H9 (cell line): ENCODE data around the gene SLC16A3. TPM values are rescaled to one million over a fixed set of nuclear protein-coding genes. Genes with fewer than 3 reads are reported as not detected.

Experiments
- DNase-seq: peaks from one replicate; pipeline ENCODE4 v3.0.0-alpha.2; 2017
- H2AFZ ChIP-seq: one replicate; pipeline ENCODE4 v1.6.1; 2013; ENCODE audit warnings: mild to moderate bottlenecking, low read length, control low read depth, moderate library complexity
- H2AK5ac ChIP-seq: 2 replicates; pipeline ENCODE4 v1.6.1; 2013; ENCODE audit warnings: low read length, control low read depth, mixed read lengths; ENCODE audit not compliant: insufficient read length
- H2BK120ac ChIP-seq: one replicate; pipeline ENCODE4 v1.6.1; 2013; ENCODE audit warnings: low read depth, mild to moderate bottlenecking, low read length, control low read depth, inconsistent platforms; ENCODE audit not compliant: poor library complexity, severe bottlenecking
- H2BK12ac ChIP-seq: 2 replicates; pipeline ENCODE4 v1.6.1; 2013; ENCODE audit warnings: low read length, control low read depth, mixed read lengths, low read depth; ENCODE audit not compliant: insufficient read length
- H2BK15ac ChIP-seq: 2 replicates; pipeline ENCODE4 v1.6.1; 2013; ENCODE audit warnings: low read depth, low read length, control low read depth
- H2BK20ac ChIP-seq: one replicate; pipeline ENCODE4 v1.6.1; 2013; ENCODE audit warnings: low read depth, mild to moderate bottlenecking, low read length, control low read depth, inconsistent platforms; ENCODE audit not compliant: poor library complexity, severe bottlenecking
- H2BK5ac ChIP-seq: 2 replicates; pipeline ENCODE4 v1.6.1; 2013; ENCODE audit warnings: low read length, control low read depth, mixed read lengths; ENCODE audit not compliant: insufficient read length
- H3K14ac ChIP-seq: 2 replicates; pipeline ENCODE4 v1.6.1; 2013; ENCODE audit warnings: low read length, control low read depth; ENCODE audit not compliant: insufficient read depth
- H3K18ac ChIP-seq: 2 replicates; pipeline ENCODE4 v1.6.1; 2013; ENCODE audit warnings: low read depth, mild to moderate bottlenecking, mixed read lengths, low read length, control low read depth; ENCODE audit not compliant: insufficient read length
- H3K23ac ChIP-seq: 2 replicates; pipeline ENCODE4 v1.6.1; 2013; ENCODE audit warnings: low read length, control low read depth, mixed read lengths, low read depth; ENCODE audit not compliant: insufficient read length
- H3K23me2 ChIP-seq: 2 replicates; pipeline ENCODE4 v1.6.1; 2013; ENCODE audit warnings: low read depth, mild to moderate bottlenecking, mixed read lengths, low read length, control low read depth; ENCODE audit not compliant: insufficient read length, poor library complexity, severe bottlenecking
- H3K27ac ChIP-seq: 2 replicates; pipeline ENCODE4 v1.5.1; 2013; ENCODE audit warnings: low read length, control low read depth, mixed read lengths, low read depth; ENCODE audit not compliant: insufficient read length
- H3K27me3 ChIP-seq: 2 replicates; pipeline ENCODE4 v1.6.1; 2013; ENCODE audit warnings: low read length, control low read depth, inconsistent platforms; ENCODE audit not compliant: insufficient read depth
- H3K4ac ChIP-seq: 2 replicates; pipeline ENCODE4 v1.6.1; 2013; ENCODE audit warnings: low read depth, mild to moderate bottlenecking, control low read depth, inconsistent platforms, low read length, moderate library complexity
- H3K4me1 ChIP-seq: 2 replicates; pipeline ENCODE4 v1.6.1; 2013; ENCODE audit warnings: low read length, control low read depth, inconsistent platforms; ENCODE audit not compliant: insufficient read depth
- H3K4me2 ChIP-seq: 2 replicates; pipeline ENCODE4 v1.6.1; 2013; ENCODE audit warnings: low read length, control low read depth, mixed read lengths; ENCODE audit not compliant: insufficient read length, insufficient read depth
- H3K56ac ChIP-seq: 2 replicates; pipeline ENCODE4 v1.6.1; 2013; ENCODE audit warnings: low read depth, mild to moderate bottlenecking, mixed read lengths, low read length, control low read depth; ENCODE audit not compliant: insufficient read length
- H3K79me1 ChIP-seq: 2 replicates; pipeline ENCODE4 v1.6.1; 2013; ENCODE audit warnings: low read depth, mild to moderate bottlenecking, moderate library complexity, low read length, control low read depth, inconsistent platforms; ENCODE audit not compliant: insufficient read depth, poor library complexity, severe bottlenecking
- H3K79me2 ChIP-seq: 2 replicates; pipeline ENCODE4 v1.6.1; 2013; ENCODE audit warnings: low read length, control low read depth, inconsistent platforms; ENCODE audit not compliant: insufficient read depth
- H3K9ac ChIP-seq: 2 replicates; pipeline ENCODE4 v1.6.1; 2013; ENCODE audit warnings: low read length, control low read depth, mixed read lengths; ENCODE audit not compliant: insufficient read length; ENCODE audit errors: extremely low read depth
- H3K9me3 ChIP-seq: one replicate; pipeline ENCODE4 v1.6.1; 2013; ENCODE audit warnings: low read depth, low read length, inconsistent platforms; ENCODE audit not compliant: control insufficient read depth
- H3T11ph ChIP-seq: one replicate; pipeline ENCODE4 v1.6.1; 2013; ENCODE audit warnings: mild to moderate bottlenecking, low read length, control low read depth, inconsistent platforms
- H4K20me1 ChIP-seq: one replicate; pipeline ENCODE4 v1.6.1; 2013; ENCODE audit not compliant: control insufficient read depth, insufficient read length, insufficient read depth
- H4K5ac ChIP-seq: 2 replicates; pipeline ENCODE4 v1.6.1; 2013; ENCODE audit warnings: low read depth, mild to moderate bottlenecking, mixed read lengths, low read length, control low read depth; ENCODE audit not compliant: insufficient read length
- H4K8ac ChIP-seq: replicated peaks from 2 replicates; pipeline ENCODE4 v1.6.1; 2013; ENCODE audit warnings: low read length, control low read depth, mixed read lengths, low read depth; ENCODE audit not compliant: insufficient read length
- H4K91ac ChIP-seq: 2 replicates; pipeline ENCODE4 v1.6.1; 2013; ENCODE audit warnings: low read depth, mild to moderate bottlenecking, moderate library complexity, mixed read lengths, low read length, control low read depth; ENCODE audit not compliant: insufficient read length
- H3K27ac Mint-ChIP-seq, 3 experiments: 2 replicates in 2 of 3; 3 replicates in 1 of 3; pipeline ENCODE4 v1.8.0; 2020 to 2021; ENCODE audit warnings: mixed read lengths in 3 of 3, mild to moderate bottlenecking in 1 of 3, moderate library complexity in 1 of 3
- H3K27me3 Mint-ChIP-seq: 2 replicates; pipeline ENCODE4 v1.8.0; 2021; ENCODE audit warnings: low read depth, mild to moderate bottlenecking, moderate library complexity, mixed read lengths
- H3K36me3 Mint-ChIP-seq, 3 experiments: 2 replicates in 2 of 3; 3 replicates in 1 of 3; pipeline ENCODE4 v1.8.0; 2020 to 2021; ENCODE audit warnings: low read depth in 3 of 3, mixed read lengths in 3 of 3; ENCODE audit not compliant: insufficient read depth in 1 of 3
- H3K4me1 Mint-ChIP-seq, 2 experiments: 2 replicates each; pipeline ENCODE4 v1.8.0; 2020; ENCODE audit warnings: mixed read lengths in 2 of 2
- H3K4me3 Mint-ChIP-seq, 2 experiments: 2 replicates in 1 of 2; 3 replicates in 1 of 2; pipeline ENCODE4 v1.8.0; 2020 to 2021; ENCODE audit warnings: mild to moderate bottlenecking in 2 of 2, mixed read lengths in 2 of 2, moderate library complexity in 1 of 2
- H3K9me3 Mint-ChIP-seq, 2 experiments: 2 replicates in 1 of 2; 3 replicates in 1 of 2; pipeline ENCODE4 v1.8.0; 2020; ENCODE audit warnings: mild to moderate bottlenecking in 2 of 2, mixed read lengths in 2 of 2, moderate library complexity in 1 of 2
- CTCF ChIP-seq: fragments of 200-600 bp; sonication (generic); conservative IDR thresholded peaks from 3 replicates; pipeline ENCODE4 v1.8.0; 2021; ENCODE audit warnings: antibody characterized with exemption, mild to moderate bottlenecking
- WGBS: extraction: QIAGEN DNeasy Blood & Tissue Kit; methylation state at CpG from one replicate; pipeline ENCODE4 v1.1.7; 2013; ENCODE audit warnings: missing lambda C conversion rate, low lambda C conversion rate, mixed read lengths; ENCODE audit not compliant: insufficient read length; ENCODE audit errors: extremely low coverage; 5-methylcytosine and 5-hydroxymethylcytosine counted together
- total RNA-seq: library from RNA; stranded (reverse); gene quantifications from 2 replicates; pipeline ENCODE4 v1.2.1, GENCODE V29; 2021

The SLC16A3 gene
- total RNA-seq, 1 experiment from 2014 or later: 28.4 TPM

GRCh38 chr17:82278786-82279391, 50.0 kb downstream of the SLC16A3 start:
- H2AFZ ChIP-seq: no peak overlapping the region
- H3K79me1 ChIP-seq: no peaks in the 10 kb centered on the region
- no peak for TF ChIP-seq CTCF
- no peak overlapping the region for H4K91ac ChIP-seq
- Mint-ChIP-seq H3K36me3 (no peaks in the 10 kb centered on the region), H3K27me3 (peaks cover 24% of the 10 kb centered on the region), H3K4me1 (peaks cover 18 to 39% of the 10 kb centered on the region in 2 experiments), H3K9me3 (peaks cover 0 to 5% of the 10 kb centered on the region in 2 experiments; a peak in 3 of 5 replicates), H3K27ac (no peak overlapping the region), H3K4me3 (no peak overlapping the region)
- no peaks in the 10 kb centered on the region for H3K27me3 ChIP-seq
- no peak overlapping the region for H2BK120ac ChIP-seq
- peaks cover 4% of the 10 kb centered on the region for H4K20me1 ChIP-seq
- H4K5ac ChIP-seq: no peak overlapping the region
- no peak overlapping the region for H3K18ac ChIP-seq
- no peak overlapping the region for H2BK15ac ChIP-seq
- no CpG with 5 or more reads among the region's 16 CpGs for WGBS
- DNase-seq: no peak
- H3K4me2 ChIP-seq: no peak overlapping the region
- H3K23ac ChIP-seq: no peak overlapping the region
- H3K56ac ChIP-seq: no peak overlapping the region
- no peak overlapping the region for H3K4ac ChIP-seq
- no peak overlapping the region for H3K9ac ChIP-seq
- no peak overlapping the region for H2BK20ac ChIP-seq
- no peak overlapping the region for H4K8ac ChIP-seq
- H3K4me1 ChIP-seq: peaks cover 3% of the 10 kb centered on the region; the same call in 1 of the 2 replicates
- no peak overlapping the region for H3K14ac ChIP-seq
- no peak overlapping the region for H2AK5ac ChIP-seq
- no peak overlapping the region for H3T11ph ChIP-seq
- H2BK12ac ChIP-seq: no peak overlapping the region
- no peaks in the 10 kb centered on the region for H3K9me3 ChIP-seq
- no peak overlapping the region for H3K27ac ChIP-seq
- H2BK5ac ChIP-seq: no peak overlapping the region
- no peaks in the 10 kb centered on the region for H3K23me2 ChIP-seq
- H3K79me2 ChIP-seq: no peaks in the 10 kb centered on the region
